HG03045 (cell line): ENCODE data around the gene C20orf202.
A peak's percentile ranks its signal among the peaks of the same experiment; 100 is the strongest.
"Not testable (repeated sequence)": the region's sequence is repeated elsewhere in the genome, so short reads cannot be mapped to it uniquely, and the experiment has no call there.

ENCODE experiments used
- ATAC-seq: cut with Tn5 transposase; IDR thresholded peaks from one replicate; pipeline ENCODE4 v1.9.1; 2021; ENCODE audit warnings: mild to moderate bottlenecking, moderate library complexity; ENCODE audit not compliant: unreplicated experiment

Gene C20orf202

GRCh38 chr20:1207293-1207878, 4.1 kb downstream of the C20orf202 start:
- ATAC-seq, result no peak

- ATAC-seq, result no peak
These were observed 6.5 kb downstream of the C20orf202 start for GRCh38 chr20:1209447-1210387.

- ATAC-seq, result no peak
These were observed 7.2 kb downstream of the C20orf202 start for GRCh38 chr20:1210501-1210900.

GRCh38 chr20:1212023-1212422, 8.8 kb downstream of the C20orf202 start:
- ATAC-seq, result no peak

- ATAC-seq, result peak; percentile 70
These were observed 9.5 kb downstream of the C20orf202 start for GRCh38 chr20:1212607-1213396.

GRCh38 chr20:1214838-1215261, 11.6 kb downstream of the C20orf202 start:
- ATAC-seq, result no peak

GRCh38 chr20:1215386-1216170, 12.3 kb downstream of the C20orf202 start:
- ATAC-seq, result no peak

GRCh38 chr20:1216527-1217427, 13.5 kb downstream of the C20orf202 start:
- ATAC-seq, result not testable (repeated sequence)

GRCh38 chr20:1222750-1223149, 19.5 kb downstream of the C20orf202 start:
- not testable (repeated sequence) for ATAC-seq

GRCh38 chr20:1224205-1224890, 21.1 kb downstream of the C20orf202 start:
- ATAC-seq, result no peak

GRCh38 chr20:1225263-1225782, 22.1 kb downstream of the C20orf202 start:
- no peak for ATAC-seq

GRCh38 chr20:1225783-1226654, 22.8 kb downstream of the C20orf202 start, which contains the start of gene RAD21L1:
Gene RAD21L1, plus strand, starts transcription at chr20:1226044. Its CDS starts 2,410 bp downstream, at chr20:1228454.
- ATAC-seq, result no peak

- no peak for ATAC-seq
These were observed 26.3 kb downstream of the C20orf202 start for GRCh38 chr20:1229541-1229940.

- ATAC-seq, result no peak
These were observed 29.2 kb downstream of the C20orf202 start for GRCh38 chr20:1232286-1233111.

GRCh38 chr20:1240549-1240948, 37.3 kb downstream of the C20orf202 start:
- no peak for ATAC-seq

- ATAC-seq, result no peak
These were observed 38.2 kb downstream of the C20orf202 start for GRCh38 chr20:1241456-1241855.

- no peak for ATAC-seq
These were observed 38.8 kb downstream of the C20orf202 start for GRCh38 chr20:1242099-1242498.
